Measurements from ENCODE around the gene PCOLCE2.

The PCOLCE2 gene

GRCh38 chr3:142888481-142889211 is at the start of gene PCOLCE2:
Gene PCOLCE2 (minus strand): TSS chr3:142889083. CDS start chr3:142888896, 187 bp downstream.
- no peak for DNase-seq (ENCODE audit: low spot score)

GRCh38 chr3:142935963-142936362 is 47.1 kb upstream of the PCOLCE2 start:
- DNase-seq (ENCODE audit: low spot score): no peak

GRCh38 chr3:142934887-142935269 is 46.0 kb upstream of the PCOLCE2 start:
- no peak for DNase-seq (ENCODE audit: low spot score)

- no peak for DNase-seq (ENCODE audit: low spot score)
Observed at GRCh38 chr3:142934128-142934886, 45.4 kb upstream of the PCOLCE2 start.

- peak; percentile 35 for DNase-seq (ENCODE audit: low spot score)
Observed at GRCh38 chr3:142931222-142931621, 42.3 kb upstream of the PCOLCE2 start.

- DNase-seq (ENCODE audit: low spot score): no peak
Observed at GRCh38 chr3:142930463-142930862, 41.6 kb upstream of the PCOLCE2 start.

GRCh38 chr3:142929890-142930289 is 41.0 kb upstream of the PCOLCE2 start:
- DNase-seq (ENCODE audit: low spot score): no peak

GRCh38 chr3:142929109-142929508 is 40.2 kb upstream of the PCOLCE2 start:
- DNase-seq (ENCODE audit: low spot score): peak; percentile 29

- DNase-seq (ENCODE audit: low spot score): no peak
Observed at GRCh38 chr3:142926368-142926944, 37.6 kb upstream of the PCOLCE2 start.

GRCh38 chr3:142925140-142925539 is 36.3 kb upstream of the PCOLCE2 start:
- no peak for DNase-seq (ENCODE audit: low spot score)

GRCh38 chr3:142923694-142924093 is 34.8 kb upstream of the PCOLCE2 start:
- DNase-seq (ENCODE audit: low spot score): no peak

GRCh38 chr3:142916605-142917004 is 27.7 kb upstream of the PCOLCE2 start:
- DNase-seq (ENCODE audit: low spot score): no peak

- no peak for DNase-seq (ENCODE audit: low spot score)
Observed at GRCh38 chr3:142915636-142916035, 26.8 kb upstream of the PCOLCE2 start.

- DNase-seq (ENCODE audit: low spot score): no peak
Observed at GRCh38 chr3:142914286-142914811, 25.5 kb upstream of the PCOLCE2 start.

- DNase-seq (ENCODE audit: low spot score): no peak
Observed at GRCh38 chr3:142913432-142913831, 24.5 kb upstream of the PCOLCE2 start.

- no peak for DNase-seq (ENCODE audit: low spot score)
Observed at GRCh38 chr3:142912402-142913172, 23.7 kb upstream of the PCOLCE2 start.

- DNase-seq (ENCODE audit: low spot score): no peak
Observed at GRCh38 chr3:142910280-142910679, 21.4 kb upstream of the PCOLCE2 start.

GRCh38 chr3:142909282-142909681 is 20.4 kb upstream of the PCOLCE2 start:
- DNase-seq (ENCODE audit: low spot score): no peak

GRCh38 chr3:142907996-142908395 is 19.1 kb upstream of the PCOLCE2 start:
- DNase-seq (ENCODE audit: low spot score): no peak

- no peak for DNase-seq (ENCODE audit: low spot score)
Observed at GRCh38 chr3:142904639-142905436, 16.0 kb upstream of the PCOLCE2 start.

- DNase-seq (ENCODE audit: low spot score): no peak
Observed at GRCh38 chr3:142902356-142902755, 13.5 kb upstream of the PCOLCE2 start.
